HG03469 (cell line): Measurements from ENCODE around the gene ZNF618.
"Not testable (repeated sequence)": the region's sequence is repeated elsewhere in the genome, so short reads cannot be mapped to it uniquely, and the experiment has no call there.

Experiments
- ATAC-seq: cut with Tn5 transposase; IDR thresholded peaks from one replicate; pipeline ENCODE4 v1.9.1; 2021; ENCODE audit warnings: mild to moderate bottlenecking, moderate library complexity, moderate number of reproducible peaks; ENCODE audit not compliant: unreplicated experiment

The ZNF618 gene

DNA sequence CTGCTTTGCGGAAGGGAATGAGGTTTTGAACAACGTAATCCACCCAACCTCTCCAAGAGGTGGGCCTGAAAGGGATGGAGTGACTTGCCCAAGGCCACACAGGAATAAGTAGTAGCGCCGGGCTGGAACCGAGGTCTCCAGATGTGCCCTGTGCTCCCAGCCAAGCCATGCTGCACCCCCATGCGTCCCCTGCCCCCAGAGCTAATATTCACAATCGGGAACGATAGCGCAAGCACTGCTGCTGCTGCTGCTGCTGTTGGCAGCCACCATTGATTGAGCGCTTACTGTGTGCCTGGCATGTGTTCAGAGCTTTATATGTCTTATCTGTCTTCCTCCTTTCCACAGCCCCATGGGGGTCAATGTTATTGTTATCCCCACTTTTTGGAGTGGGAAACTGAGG, 158.1 kb downstream of the ZNF618 start:
- no peak for ATAC-seq

DNA sequence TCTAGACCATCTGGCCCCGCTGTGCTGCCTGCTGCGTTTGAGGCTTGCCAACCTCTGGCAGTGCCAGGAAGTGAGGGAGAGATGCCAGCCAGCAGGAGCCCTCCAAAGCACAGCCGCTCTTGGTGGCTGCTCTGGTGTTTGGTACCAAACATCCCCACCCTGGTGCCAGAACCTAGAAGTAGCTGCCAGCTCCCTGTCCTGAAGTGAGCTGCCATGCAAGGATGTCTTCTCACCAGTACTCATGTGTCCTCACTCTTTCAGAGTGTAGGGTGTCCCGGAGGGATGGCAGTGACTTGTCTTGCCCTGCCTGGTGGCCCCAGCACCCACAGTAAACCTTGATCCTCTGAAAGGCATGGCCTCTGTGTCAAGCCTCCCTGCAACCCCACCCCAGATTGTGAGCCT, 158.6 kb downstream of the ZNF618 start:
- no peak for ATAC-seq

DNA sequence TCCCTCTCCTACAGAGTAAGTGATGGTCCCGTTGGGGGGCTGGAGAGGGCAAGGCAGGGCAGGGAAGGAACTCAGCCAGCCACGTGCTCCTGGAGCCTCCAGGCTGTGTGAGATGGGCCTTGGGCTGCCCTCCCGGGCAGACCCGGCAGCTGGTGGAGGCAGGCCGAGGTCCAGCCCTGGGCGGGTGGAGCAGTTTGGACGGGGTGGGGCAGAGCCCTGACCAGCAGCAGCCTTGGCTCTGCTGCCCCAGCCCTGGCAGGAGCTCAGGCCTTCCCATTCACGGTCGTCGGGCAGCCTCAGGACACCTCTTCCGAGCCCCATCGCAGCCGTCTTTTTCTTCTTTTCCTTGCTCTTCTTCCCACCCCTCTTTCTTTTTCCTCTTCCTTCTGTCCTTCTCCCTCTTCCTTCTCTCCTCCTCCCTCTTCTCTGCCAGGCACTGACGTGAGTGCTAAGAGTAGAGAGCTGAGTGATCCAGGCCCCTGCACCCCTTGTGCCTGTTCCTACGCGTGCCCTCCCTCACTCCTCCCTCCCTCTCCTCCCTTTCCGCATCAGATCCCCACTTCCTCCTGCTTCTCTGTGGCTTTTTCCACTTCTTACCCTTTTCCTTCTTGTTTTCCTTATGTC, 159.2 kb downstream of the ZNF618 start:
- no peak for ATAC-seq

DNA sequence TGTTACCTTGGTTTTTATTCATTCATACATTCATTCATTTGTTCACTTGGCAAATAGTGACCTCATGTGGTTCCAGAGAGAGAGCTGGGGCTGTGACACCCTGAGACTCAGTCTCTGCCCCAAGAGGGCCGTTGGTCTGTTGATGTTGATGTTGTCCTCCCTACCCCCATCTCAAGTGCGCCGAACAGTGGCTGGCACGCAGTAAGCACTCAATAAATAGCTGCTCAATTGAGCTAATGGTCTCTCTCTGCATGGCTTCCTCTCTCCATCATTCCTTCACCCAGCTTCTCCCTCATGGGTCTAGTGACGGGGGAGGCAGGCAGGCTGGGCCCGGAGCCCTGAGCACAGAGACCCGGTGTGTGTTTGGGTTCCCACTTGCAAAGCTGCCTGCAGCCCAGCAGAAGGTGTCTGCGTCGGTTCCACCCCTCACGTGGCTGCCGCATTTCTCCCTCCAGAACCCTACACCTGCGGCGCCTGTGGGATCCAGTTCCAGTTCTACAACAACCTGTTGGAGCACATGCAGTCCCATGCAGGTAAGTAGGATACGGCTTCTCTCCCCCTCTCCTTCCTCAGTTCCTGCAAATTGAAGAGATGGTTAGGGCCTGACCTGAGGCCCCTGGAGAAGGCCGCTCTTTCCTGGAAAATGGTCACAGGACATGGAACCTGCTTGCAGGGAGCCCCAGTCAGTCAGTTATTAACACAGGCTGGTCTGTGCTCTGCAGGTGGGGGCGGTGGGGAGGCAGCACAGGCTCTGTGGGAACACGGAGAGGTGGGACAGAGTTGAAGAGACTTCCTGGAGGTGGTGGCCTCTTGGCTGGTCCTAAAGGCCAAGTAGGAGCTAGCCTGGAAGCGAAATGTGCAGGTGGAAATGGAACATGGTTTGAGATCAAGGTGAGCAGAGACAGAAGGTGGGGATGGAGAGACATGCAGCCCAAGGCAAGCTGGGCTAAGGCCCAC, 160.0 kb downstream of the ZNF618 start:
- ATAC-seq: no peak

DNA sequence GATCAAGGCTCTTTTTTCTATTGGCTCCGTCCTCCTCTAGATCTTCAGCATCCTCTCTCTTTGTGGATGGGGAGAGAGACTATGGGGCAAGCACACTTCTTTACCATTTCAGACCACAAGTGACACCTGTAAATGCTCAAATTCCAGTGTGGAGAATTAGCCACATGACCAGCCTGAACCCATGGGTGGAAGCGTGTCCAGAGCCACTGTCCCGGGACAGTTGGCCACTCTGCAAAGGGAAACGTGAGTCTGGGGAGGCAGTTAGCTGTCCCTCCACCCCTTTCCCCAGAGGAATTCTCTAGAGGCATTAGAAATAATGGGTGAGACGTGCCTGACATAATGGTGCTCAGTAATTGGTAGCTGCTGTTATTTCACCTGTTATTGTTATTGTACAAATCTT, 161.1 kb downstream of the ZNF618 start:
- ATAC-seq: no peak

DNA sequence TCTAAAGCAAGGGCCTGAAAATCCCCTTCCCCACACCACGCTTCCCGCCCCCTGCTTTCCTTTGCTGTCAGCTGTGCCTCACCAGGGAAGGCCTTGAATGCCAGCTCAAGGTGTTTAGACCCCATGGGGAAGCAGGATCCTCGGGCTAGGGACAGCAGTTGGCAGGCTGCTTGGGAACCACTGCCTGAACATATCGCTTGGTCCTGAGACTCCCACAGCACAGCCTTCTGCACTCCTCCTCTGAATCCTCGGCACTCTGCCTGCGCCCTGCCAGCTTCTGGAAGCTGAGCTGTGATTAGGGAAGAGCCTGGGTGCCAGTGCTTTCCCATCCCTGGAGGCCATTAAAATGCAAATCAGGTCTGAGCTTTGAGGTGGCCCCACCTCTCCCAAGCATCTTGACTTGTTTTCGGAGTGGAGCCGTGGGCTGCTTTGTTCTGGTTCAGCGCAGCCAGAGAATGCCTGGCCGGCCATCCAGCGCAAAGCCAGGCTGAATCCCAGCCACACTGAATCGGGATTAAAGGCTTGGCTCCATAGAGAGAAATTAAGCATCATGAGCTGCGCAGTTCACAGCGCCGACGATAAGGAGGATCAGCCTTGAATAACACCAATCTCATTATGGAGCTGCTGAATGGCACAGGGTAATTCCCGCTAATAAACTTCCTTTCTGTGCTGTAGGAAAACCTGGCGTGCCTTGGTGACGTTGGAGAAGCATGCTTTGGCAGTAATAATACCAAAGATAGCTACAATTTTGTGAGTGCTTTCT, 162.0 kb downstream of the ZNF618 start:
- no peak for ATAC-seq

DNA sequence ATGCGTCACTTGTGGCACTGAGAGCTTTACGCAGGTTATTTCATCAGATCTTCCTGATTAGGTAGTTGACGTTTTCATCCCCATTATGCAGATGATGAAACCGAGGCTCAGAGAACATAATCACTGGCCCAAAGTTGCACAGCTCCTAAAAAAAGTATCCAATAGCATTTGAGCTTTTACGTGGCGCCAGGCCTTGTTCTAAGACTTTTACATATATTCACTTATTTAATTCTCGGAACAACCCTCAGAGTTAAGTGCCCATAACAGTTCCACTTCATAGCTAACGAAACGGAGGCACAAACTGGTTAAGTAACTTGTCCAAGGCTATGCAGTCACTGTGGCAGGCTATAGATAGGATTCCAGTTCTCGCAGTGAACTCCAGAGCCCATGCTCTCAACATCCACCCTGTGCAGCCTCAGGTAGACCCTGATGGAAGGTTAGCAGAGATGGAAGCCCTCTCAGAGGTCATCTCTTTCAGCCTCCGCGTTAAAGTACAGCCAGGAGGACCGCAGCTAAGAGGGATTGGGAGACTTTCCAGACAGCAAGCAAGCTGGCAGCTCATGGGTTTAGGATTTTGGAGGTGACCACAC, 162.7 kb downstream of the ZNF618 start:
- ATAC-seq: no peak

DNA sequence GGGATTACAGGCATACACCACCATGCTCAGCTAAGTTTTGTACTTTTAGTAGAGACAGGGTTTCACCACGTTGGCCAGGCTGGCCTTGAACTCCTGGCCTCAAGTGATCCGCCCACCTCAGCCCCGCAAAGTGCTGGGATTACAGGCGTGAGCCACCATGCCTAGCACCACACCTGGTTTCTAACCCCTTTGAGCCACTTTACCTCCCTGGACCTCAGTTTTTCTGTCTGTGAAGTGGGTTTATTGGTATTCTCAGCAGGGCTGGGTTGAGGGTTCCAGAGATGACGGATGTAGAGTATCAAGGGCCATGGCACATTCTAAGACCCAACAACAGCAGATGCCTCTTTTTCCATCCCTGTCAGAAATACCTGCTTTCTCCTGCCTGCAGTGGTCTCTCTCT, 163.4 kb downstream of the ZNF618 start:
- no peak for ATAC-seq

DNA sequence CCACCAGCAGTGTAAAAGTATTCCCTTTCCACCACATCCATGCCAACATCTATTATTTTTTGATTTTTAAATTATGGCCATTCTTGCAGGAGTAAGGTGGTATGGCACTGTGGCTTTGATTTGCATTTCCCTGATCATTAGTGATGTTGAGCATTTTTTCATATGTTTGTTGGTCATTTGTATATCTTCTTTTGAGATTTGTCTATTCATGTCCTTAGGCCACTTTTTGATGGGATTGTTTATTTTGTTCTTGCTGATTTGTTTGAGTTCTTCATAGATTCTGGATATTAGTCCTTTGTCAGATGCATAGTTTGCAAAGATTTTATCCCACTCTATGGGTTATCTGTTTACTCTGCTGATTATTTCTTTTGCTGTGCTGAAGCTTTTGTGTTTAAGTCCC, 167.6 kb downstream of the ZNF618 start:
- ATAC-seq: not testable (repeated sequence)

DNA sequence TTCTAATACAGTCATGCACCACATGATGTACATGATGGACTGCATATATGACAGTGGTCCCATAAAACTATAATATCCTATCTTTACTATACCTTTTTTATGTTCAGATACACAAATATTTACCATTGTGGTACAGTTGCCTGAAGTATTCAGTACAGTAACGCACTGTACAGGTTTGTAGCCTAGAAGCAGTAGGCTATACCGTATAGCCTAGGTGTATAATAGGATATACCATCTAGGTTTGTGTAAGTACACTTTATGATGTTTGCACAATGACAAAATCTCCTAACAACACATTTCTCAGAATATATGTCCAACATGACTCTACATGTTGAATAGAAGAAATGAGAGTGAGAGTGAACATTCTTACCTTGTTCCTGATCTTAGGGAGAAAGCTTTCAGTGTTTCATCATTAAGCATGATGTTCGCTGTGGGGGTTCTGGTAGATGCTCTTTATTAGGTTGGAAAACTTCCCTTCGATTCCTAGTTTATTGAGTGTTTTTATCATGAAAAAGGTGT, 170.2 kb downstream of the ZNF618 start:
- ATAC-seq: no peak

DNA sequence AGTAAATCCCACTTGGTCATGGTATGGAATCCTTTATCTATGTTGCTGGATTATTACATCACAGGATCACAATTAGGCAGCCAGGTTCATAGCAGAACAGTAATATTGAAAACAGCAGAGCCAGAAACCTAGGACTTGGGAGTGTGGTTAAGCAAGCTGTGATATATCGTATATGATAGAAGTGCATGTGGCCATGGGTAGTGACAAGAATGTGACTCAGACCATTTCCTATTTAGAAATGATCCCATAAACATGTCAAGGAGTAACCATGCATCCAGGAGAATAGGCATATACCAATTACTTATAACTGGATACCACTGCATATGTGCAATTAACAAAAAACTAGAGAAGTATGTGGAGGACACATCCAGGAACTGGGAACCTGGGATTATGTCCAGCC, 170.8 kb downstream of the ZNF618 start:
- no peak for ATAC-seq

DNA sequence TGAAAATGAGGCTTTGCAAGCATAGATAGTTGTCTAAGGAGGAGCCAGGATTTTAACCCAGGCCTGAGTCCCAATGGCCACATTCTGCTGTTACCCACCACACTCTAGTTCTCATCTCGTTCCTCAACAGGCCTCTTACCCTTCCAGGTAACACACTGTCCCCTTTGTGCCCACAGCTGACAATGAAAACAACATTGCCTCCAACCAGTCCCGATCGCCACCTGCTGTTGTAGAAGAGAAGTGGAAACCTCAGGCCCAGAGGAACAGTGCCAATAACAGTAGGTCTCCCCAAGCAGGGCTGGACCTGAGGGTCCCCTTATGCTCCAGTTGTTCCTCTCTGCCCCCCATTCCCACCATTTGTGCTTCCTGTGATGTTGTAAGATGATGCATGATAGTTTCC, 171.6 kb downstream of the ZNF618 start:
- ATAC-seq: no peak

DNA sequence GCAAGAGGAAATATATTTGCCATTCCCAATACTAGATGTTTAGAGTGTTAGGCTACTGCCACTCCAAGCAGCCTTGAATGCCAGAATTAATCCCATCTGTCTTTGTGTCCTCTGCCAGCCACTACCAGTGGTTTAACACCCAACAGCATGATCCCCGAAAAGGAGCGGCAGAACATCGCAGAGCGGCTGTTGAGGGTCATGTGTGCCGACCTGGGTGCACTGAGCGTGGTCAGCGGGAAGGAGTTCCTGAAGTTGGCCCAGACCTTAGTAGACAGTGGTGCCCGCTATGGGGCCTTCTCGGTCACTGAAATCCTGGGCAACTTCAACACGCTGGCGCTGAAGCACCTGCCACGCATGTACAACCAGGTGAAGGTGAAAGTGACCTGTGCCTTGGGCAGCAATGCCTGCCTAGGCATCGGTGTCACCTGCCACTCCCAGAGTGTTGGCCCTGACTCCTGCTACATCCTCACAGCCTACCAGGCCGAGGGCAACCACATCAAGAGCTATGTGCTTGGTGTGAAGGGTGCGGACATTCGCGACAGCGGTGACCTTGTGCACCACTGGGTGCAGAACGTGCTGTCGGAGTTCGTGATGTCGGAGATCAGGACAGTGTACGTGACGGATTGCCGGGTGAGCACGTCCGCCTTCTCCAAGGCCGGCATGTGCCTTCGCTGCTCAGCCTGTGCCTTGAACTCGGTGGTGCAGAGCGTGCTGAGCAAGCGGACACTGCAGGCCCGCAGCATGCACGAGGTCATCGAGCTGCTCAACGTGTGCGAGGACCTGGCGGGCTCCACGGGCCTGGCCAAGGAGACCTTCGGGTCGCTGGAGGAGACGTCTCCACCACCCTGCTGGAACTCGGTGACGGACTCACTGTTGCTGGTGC, 172.7 kb downstream of the ZNF618 start:
- no peak for ATAC-seq

DNA sequence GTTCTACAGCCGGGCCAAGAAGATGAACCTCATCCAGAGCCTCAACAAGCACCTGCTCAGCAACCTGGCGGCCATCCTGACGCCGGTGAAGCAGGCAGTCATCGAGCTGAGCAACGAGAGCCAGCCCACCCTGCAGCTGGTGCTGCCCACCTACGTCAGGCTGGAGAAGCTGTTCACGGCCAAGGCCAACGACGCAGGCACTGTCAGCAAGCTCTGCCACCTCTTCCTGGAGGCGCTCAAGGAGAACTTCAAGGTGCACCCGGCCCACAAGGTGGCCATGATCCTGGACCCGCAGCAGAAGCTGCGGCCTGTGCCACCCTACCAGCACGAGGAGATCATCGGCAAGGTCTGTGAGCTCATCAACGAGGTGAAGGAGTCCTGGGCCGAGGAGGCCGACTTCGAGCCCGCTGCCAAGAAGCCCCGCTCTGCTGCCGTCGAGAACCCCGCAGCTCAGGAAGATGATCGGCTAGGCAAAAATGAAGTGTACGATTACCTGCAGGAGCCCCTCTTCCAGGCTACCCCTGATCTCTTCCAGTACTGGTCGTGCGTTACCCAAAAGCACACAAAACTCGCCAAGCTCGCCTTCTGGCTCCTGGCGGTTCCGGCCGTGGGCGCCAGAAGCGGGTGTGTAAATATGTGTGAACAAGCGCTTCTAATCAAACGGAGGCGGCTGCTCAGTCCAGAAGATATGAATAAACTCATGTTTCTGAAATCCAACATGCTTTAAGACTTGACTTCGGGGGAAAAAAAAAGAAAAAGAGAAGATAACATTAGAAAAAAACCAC, 173.5 kb downstream of the ZNF618 start:
- ATAC-seq: no peak

DNA sequence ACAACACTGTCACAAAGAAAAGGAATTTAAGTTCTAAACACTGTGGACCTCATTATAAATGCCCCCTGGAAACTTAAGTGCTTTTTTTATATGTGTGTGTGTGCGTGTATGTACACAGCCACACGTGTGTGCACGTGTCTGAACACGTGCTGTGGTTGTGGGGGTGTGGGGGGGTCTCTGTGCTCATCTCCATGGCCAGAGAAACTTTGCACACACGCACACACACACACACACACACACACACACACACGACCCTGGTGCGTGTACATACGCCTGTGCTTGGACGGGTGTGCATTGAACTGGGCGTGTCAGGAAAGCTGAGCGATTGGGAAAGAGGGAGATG, 174.1 kb downstream of the ZNF618 start:
- ATAC-seq: no peak

DNA sequence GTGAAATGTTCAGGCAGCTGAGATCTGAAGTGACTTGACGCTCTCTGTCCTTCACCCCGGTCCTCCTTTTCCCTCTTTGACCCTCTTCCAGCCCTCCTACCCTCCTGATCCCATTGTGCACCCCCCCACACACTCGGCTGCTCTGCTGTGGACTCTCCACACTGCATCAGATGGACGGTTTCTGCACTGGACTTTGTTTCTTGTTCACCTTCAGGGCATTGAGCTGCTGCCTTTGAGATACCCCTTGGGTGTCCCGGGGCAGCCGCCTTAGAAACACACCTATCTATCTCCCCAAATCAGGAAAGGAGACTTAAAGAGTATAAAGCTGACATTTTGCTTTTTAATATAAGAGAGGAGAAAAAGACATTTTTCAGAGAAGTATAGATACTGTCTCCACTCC, 174.5 kb downstream of the ZNF618 start:
- no peak for ATAC-seq

DNA sequence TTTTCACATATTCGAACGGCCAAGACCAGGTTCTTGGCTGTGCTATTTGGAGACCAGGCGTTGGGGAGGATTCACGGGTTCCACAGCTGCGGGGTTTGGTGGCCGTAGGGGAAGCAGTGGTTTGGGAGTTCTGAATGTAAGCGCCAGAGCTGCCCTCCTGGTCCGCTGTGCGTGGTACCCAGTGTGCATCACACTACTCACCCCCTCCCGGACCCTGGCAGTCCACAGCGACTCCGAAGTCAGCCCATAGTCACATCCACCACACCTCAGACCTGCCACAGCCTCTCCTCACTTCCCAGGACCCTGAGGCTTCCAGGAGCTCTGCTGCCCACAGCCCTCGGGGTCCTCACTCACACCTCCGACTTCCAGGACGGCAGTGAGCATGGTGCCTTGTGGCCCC, 175.2 kb downstream of the ZNF618 start:
- no peak for ATAC-seq

DNA sequence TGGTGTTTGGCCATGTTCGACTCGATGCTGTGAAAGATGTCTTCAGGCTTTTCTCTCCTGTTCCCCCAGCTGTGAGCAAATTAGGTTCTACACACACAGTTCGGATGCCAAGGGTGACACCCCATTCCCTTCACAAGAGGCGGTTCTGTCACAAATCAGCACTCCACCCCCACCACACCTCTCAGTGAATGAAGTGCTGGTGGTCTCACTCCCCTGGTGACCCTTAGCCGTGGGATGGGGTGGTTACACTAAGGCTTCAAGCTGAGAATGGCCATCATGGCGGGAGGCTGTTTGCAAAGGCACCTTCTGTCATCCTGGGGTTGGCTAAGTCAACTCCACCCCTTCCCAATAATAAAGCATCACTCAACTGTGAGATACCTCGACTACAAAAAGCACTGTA, 175.6 kb downstream of the ZNF618 start:
- ATAC-seq: no peak

DNA sequence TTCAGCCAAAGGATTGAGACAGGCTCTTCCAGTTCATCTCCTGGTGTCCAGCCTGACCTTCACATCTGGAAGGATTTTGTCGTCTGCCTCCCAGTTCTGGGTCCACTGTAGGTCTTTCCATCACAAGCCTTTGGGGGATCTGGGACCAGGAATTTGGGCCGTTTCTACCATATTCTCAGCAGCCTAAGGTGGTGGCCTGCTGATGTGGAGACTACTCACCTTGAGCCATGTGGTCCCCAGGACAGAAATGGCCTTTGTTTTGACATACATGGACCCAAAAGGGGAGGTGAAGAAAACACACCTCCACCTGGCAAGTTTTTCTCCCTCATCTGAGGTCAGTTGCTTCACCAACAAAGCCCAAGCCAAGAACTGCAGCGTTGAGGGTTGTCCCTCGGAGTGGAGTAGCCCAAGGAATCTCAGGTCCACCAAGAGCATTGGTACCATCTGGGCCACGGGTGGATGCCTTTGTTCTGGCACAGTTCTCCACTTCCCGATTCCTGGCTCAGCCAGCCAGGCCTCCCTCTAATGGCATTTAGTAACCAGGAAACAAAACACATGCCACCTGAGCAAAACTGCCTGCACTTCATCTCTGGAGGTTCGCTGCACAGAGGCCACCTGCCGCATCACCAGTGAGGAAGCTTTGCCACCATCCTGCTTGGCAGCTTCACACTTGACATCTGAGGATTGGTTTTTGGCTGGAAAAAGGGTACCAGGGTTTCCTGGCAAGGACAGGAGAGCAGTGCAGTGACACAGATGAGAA, 177.3 kb downstream of the ZNF618 start:
- ATAC-seq: no peak
